HCT116 (cell line): Measurements from ENCODE around the gene ANKS1A. TPM values are rescaled to one million over a fixed set of nuclear protein-coding genes. Genes with fewer than 3 reads are reported as not detected.

Source experiments
- ATAC-seq: fragments of 200-7000 bp; cut with Tn5 transposase; 2 replicates; pipeline ENCODE4 v1.9.1; 2020; ENCODE audit warnings: mild to moderate bottlenecking, moderate library complexity
- BruUV-seq: library from RNA; stranded (reverse); fragments of 400-500 nt; replicated peaks from 2 replicates; lab custom pipeline; 2021; lab: Mats Ljungman, UMichigan
- CTCF ChIA-PET: fragments of 300-600 bp; sonication (Branson Sonifier 250); formaldehyde crosslinking; loops from one replicate; lab custom pipeline; 2021; ENCODE audit warnings: antibody characterized with exemption; lab: Charles Lee
- POLR2A ChIA-PET: fragments of 300-600, 350-600 bp; sonication (Branson Sonifier 250); formaldehyde crosslinking; loops from one replicate; lab custom pipeline; 2021; ENCODE audit warnings: antibody characterized with exemption; lab: Charles Lee
- RAD21 ChIA-PET, 2 experiments: fragments of 300-600 bp; sonication (Branson Sonifier 250); formaldehyde crosslinking; loops; one replicate each; lab custom pipeline; 2023; ENCODE audit warnings: low total read pairs in 2 of 2; ENCODE audit not compliant: uncharacterized antibody in 2 of 2, unreplicated experiment in 2 of 2, low non-redundant PET in 1 of 2; lab: Charles Lee
- DNase-seq: peaks from one replicate; pipeline ENCODE4 v3.0.0-alpha.2; 2010; ENCODE audit warnings: low read depth, low spot score
- H2AFZ ChIP-seq: fragments of 200-600 bp; shearing (Covaris generic), sonication (generic); 2 replicates; pipeline ENCODE4 v1.6.1; 2017; ENCODE audit warnings: low read depth, mixed run types, mixed read lengths, antibody characterized with exemption, low read length; ENCODE audit not compliant: poor library complexity, severe bottlenecking
- H3K27ac ChIP-seq: 2 replicates; pipeline ENCODE4 v1.5.1; 2012; ENCODE audit warnings: low read depth, low read length
- H3K27me3 ChIP-seq: fragments of 200-600 bp; sonication (generic); 2 replicates; pipeline ENCODE4 v1.6.1; 2016; ENCODE audit warnings: mixed run types, low read length, mixed read lengths; ENCODE audit not compliant: insufficient read depth
- H3K36me3 ChIP-seq, 2 experiments: fragments of 200-500 bp in 1 of 2; fragments of 200-600 bp in 1 of 2; sonication (Bioruptor generic) in 1 of 2; sonication (generic) in 1 of 2; 2 replicates each; pipeline versions ENCODE4 v1.5.1 to v1.6.1; 2014 to 2016; ENCODE audit warnings: low read length in 2 of 2, inconsistent platforms in 1 of 2, mixed read lengths in 1 of 2, mixed run types in 1 of 2; ENCODE audit not compliant: insufficient read depth in 2 of 2, control insufficient read depth in 1 of 2
- H3K4me1 ChIP-seq, 2 experiments: fragments of 200-600 bp in 1 of 2; sonication (generic) in 1 of 2; 2 replicates each; pipeline versions ENCODE4 v1.5.1 to v1.6.1; 2012 to 2017; ENCODE audit warnings: low read length in 2 of 2, inconsistent platforms in 1 of 2, mild to moderate bottlenecking in 1 of 2, mixed read lengths in 1 of 2, mixed run types in 1 of 2, moderate library complexity in 1 of 2; ENCODE audit not compliant: insufficient read depth in 2 of 2, control insufficient read depth in 1 of 2
- H3K4me2 ChIP-seq: fragments of 200-600 bp; sonication (generic); 2 replicates; pipeline ENCODE4 v1.6.1; 2017; ENCODE audit warnings: mixed run types, low read length, mixed read lengths
- H3K4me3 ChIP-seq, 2 experiments: fragments of 200-600 bp in 1 of 2; sonication (generic) in 1 of 2; replicated peaks in 1 of 2; 2 replicates each; pipeline ENCODE4 v1.5.1; 2011 to 2016; ENCODE audit warnings: low read length in 2 of 2, control low read depth in 1 of 2, low read depth in 1 of 2, mild to moderate bottlenecking in 1 of 2, mixed read lengths in 1 of 2, mixed run types in 1 of 2
- H3K79me2 ChIP-seq: fragments of 200-600 bp; sonication (generic); 2 replicates; pipeline ENCODE4 v1.6.1; 2017; ENCODE audit warnings: mild to moderate bottlenecking, mixed run types, low read length, moderate library complexity, mixed read lengths; ENCODE audit not compliant: insufficient read depth
- H3K9ac ChIP-seq: fragments of 200-600 bp; sonication (generic); 2 replicates; pipeline ENCODE4 v1.6.1; 2016; ENCODE audit warnings: low read length, mixed read lengths
- H3K9me2 ChIP-seq: fragments of 200-600 bp; sonication (generic), shearing (Covaris generic); 2 replicates; pipeline ENCODE4 v1.6.1; 2017; ENCODE audit warnings: mixed run types, mild to moderate bottlenecking, moderate library complexity; ENCODE audit not compliant: insufficient read depth
- H3K9me3 ChIP-seq, 2 experiments: fragments of 200-500 bp in 1 of 2; fragments of 200-600 bp in 1 of 2; sonication (Bioruptor generic) in 1 of 2; sonication (generic) in 1 of 2; 2 replicates each; pipeline ENCODE4 v1.6.1; 2014 to 2017; ENCODE audit warnings: low read length in 2 of 2, mixed read lengths in 2 of 2, inconsistent platforms in 1 of 2, low read depth in 1 of 2, mild to moderate bottlenecking in 1 of 2, mixed run types in 1 of 2, moderate library complexity in 1 of 2; ENCODE audit not compliant: control insufficient read depth in 1 of 2, insufficient read depth in 1 of 2
- H4K20me1 ChIP-seq: fragments of 200-600 bp; sonication (generic), shearing (Covaris generic); 2 replicates; pipeline ENCODE4 v1.6.1; 2017; ENCODE audit warnings: mixed run types, mild to moderate bottlenecking, moderate library complexity; ENCODE audit not compliant: insufficient read depth
- ATF3 ChIP-seq: IDR thresholded peaks from 2 replicates; pipeline ENCODE4 v1.6.1; 2012
- CEBPB ChIP-seq: IDR thresholded peaks from 2 replicates; pipeline ENCODE4 v1.6.1; 2012; ENCODE audit warnings: low read depth
- EGR1 ChIP-seq: IDR thresholded peaks from 2 replicates; pipeline ENCODE4 v1.6.1; 2012; ENCODE audit warnings: low read depth
- ELF1 ChIP-seq: IDR thresholded peaks from 2 replicates; pipeline ENCODE4 v1.6.1; 2012; ENCODE audit warnings: low read depth, borderline replicate concordance
- EZH2 ChIP-seq: fragments of 200-600 bp; sonication (generic); IDR thresholded peaks from 2 replicates; pipeline ENCODE4 v1.6.1; 2017; ENCODE audit warnings: antibody characterized with exemption, mixed run types
- EZH2phosphoT487 ChIP-seq: fragments of 200-600 bp; IDR thresholded peaks from 2 replicates; pipeline ENCODE4 v1.6.1; 2018; ENCODE audit warnings: antibody characterized with exemption, borderline replicate concordance
- FOSL1 ChIP-seq: IDR thresholded peaks from 2 replicates; pipeline ENCODE4 v1.6.1; 2012; ENCODE audit warnings: low read depth
- JUND ChIP-seq: IDR thresholded peaks from 2 replicates; pipeline ENCODE4 v1.6.1; 2012
- MAX ChIP-seq: IDR thresholded peaks from 2 replicates; pipeline ENCODE4 v1.6.1; 2012
- POLR2A ChIP-seq: IDR thresholded peaks from 2 replicates; pipeline ENCODE4 v1.7.0; 2011; ENCODE audit warnings: borderline replicate concordance; ENCODE audit not compliant: insufficient read depth, insufficient read length; ENCODE audit errors: extremely low read depth
- RAD21 ChIP-seq: IDR thresholded peaks from 2 replicates; pipeline ENCODE4 v1.6.1; 2012; ENCODE audit warnings: low read depth, mild to moderate bottlenecking
- REST ChIP-seq: IDR thresholded peaks from 2 replicates; pipeline ENCODE4 v1.6.1; 2012; ENCODE audit warnings: low read depth
- SP1 ChIP-seq: IDR thresholded peaks from 2 replicates; pipeline ENCODE4 v1.6.1; 2012; ENCODE audit warnings: low read depth
- TCF7L2 ChIP-seq: IDR thresholded peaks from 2 replicates; pipeline ENCODE4 v1.7.0; 2011; ENCODE audit warnings: borderline replicate concordance, inconsistent platforms; ENCODE audit not compliant: insufficient read depth, insufficient read length; ENCODE audit errors: extremely low read depth
- YY1 ChIP-seq: IDR thresholded peaks from 2 replicates; pipeline ENCODE4 v1.6.1; 2011; ENCODE audit warnings: low read length, low read depth, moderate library complexity, mild to moderate bottlenecking; ENCODE audit not compliant: insufficient replicate concordance; ENCODE audit errors: extremely low read depth
- ZBTB33 ChIP-seq: IDR thresholded peaks from 2 replicates; pipeline ENCODE4 v1.6.1; 2011; ENCODE audit warnings: mild to moderate bottlenecking, low read length, moderate library complexity; ENCODE audit not compliant: insufficient replicate concordance; ENCODE audit errors: extremely low read depth
- ZFX ChIP-seq: fragments of 450-650 bp; IDR thresholded peaks from 2 replicates; pipeline ENCODE4 v1.6.1; 2017
- intact Hi-C: fragments of 100-400 bp; cut with micrococcal nuclease; formaldehyde crosslinking; loops from 2 replicates; pipeline ENCODE4 v1.10.0; 2022
- total RNA-seq: library from RNA; stranded (reverse); gene quantifications from one replicate; pipeline ENCODE4 v1.2.1, GENCODE V29; 2021; ENCODE audit not compliant: unreplicated experiment

Gene ANKS1A
- total RNA-seq, 1 experiment from 2014 or later, result 20.6 TPM

GRCh38 chr6:34979994-34980393 lies 90.9 kb downstream of the ANKS1A start (continued):
- TF ChIP-seq ZBTB33, result no peak
- no peak for TF ChIP-seq ATF3
- no peak for TF ChIP-seq EZH2
- TF ChIP-seq POLR2A, result no peak
- no peak for TF ChIP-seq EGR1
- no peak for TF ChIP-seq YY1
- TF ChIP-seq JUND, result no peak
- no peak for TF ChIP-seq ZFX
- TF ChIP-seq ELF1, result no peak

- H3K9ac ChIP-seq, result no peak overlapping the region
- H3K4me3 ChIP-seq, result no peak overlapping the region
- intact Hi-C loops, result no loop called here
- H3K36me3 ChIP-seq, result peaks cover 4 to 13% of the 10 kb centered on the region in 2 experiments; a peak in 2 of 4 replicates
- no peak overlapping the region for H3K4me2 ChIP-seq
- H2AFZ ChIP-seq, result no peak overlapping the region
- no peak overlapping the region for H3K27ac ChIP-seq
- RAD21 ChIA-PET, result no interaction called here
- DNase-seq (no peak), ATAC-seq (no peak)
- no peaks in the 10 kb centered on the region for H3K9me3 ChIP-seq
- H3K79me2 ChIP-seq, result no peaks in the 10 kb centered on the region
- no peaks in the 10 kb centered on the region for H3K9me2 ChIP-seq
- no TSS peak for BruUV-seq
- H4K20me1 ChIP-seq, result no peaks in the 10 kb centered on the region
- H3K4me1 ChIP-seq, result peaks cover 0 to 7% of the 10 kb centered on the region in 2 experiments; a peak in 2 of 4 replicates
- POLR2A ChIA-PET, result no interaction called here
- H3K27me3 ChIP-seq, result no peaks in the 10 kb centered on the region
- CTCF ChIA-PET, result no interaction called here
- TF ChIP-seq ZBTB33 (no peak), ELF1 (no peak), ATF3 (no peak), EZH2 (no peak), TCF7L2 (no peak), REST (no peak), POLR2A (no peak), CEBPB (no peak), JUND (no peak), FOSL1 (no peak), RAD21 (no peak), EZH2phosphoT487 (no peak), MAX (no peak), SP1 (no peak), ZFX (no peak)
These were observed 92.3 kb downstream of the ANKS1A start for GRCh38 chr6:34981366-34981765.
